HCT116 (cell line): ENCODE results near the gene UQCRC1.

ENCODE experiments used
- CEBPB ChIP-seq: IDR thresholded peaks from 2 replicates; pipeline ENCODE4 v1.6.1; 2012; ENCODE audit warnings: low read depth
- MAX ChIP-seq: IDR thresholded peaks from 2 replicates; pipeline ENCODE4 v1.6.1; 2012
- POLR2A ChIP-seq: IDR thresholded peaks from 2 replicates; pipeline ENCODE4 v1.7.0; 2011; ENCODE audit warnings: borderline replicate concordance; ENCODE audit not compliant: insufficient read depth, insufficient read length; ENCODE audit errors: extremely low read depth
- POLR2AphosphoS5 ChIP-seq: IDR thresholded peaks from 2 replicates; pipeline ENCODE4 v1.6.1; 2011; ENCODE audit warnings: mild to moderate bottlenecking, low read depth, low read length, moderate library complexity
- ZBTB33 ChIP-seq: IDR thresholded peaks from 2 replicates; pipeline ENCODE4 v1.6.1; 2011; ENCODE audit warnings: mild to moderate bottlenecking, low read length, moderate library complexity; ENCODE audit not compliant: insufficient replicate concordance; ENCODE audit errors: extremely low read depth

- TF ChIP-seq POLR2A (no peak), CEBPB (no peak), MAX (no peak), POLR2AphosphoS5 (no peak), ZBTB33 (no peak)
Observed at GRCh38 chr3:48652923-48653715, 43.7 kb upstream of the UQCRC1 start.
